ENCODE results near the gene SAP30. TPM values are rescaled to one million over a fixed set of nuclear protein-coding genes. Genes with fewer than 3 reads are reported as not detected.

Gene SAP30, protein sequence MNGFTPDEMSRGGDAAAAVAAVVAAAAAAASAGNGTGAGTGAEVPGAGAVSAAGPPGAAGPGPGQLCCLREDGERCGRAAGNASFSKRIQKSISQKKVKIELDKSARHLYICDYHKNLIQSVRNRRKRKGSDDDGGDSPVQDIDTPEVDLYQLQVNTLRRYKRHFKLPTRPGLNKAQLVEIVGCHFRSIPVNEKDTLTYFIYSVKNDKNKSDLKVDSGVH
- polyA plus RNA-seq (2013, experiment 1 of 2): 15.0 TPM
- polyA plus RNA-seq (2013, experiment 2 of 2): 19.6 TPM

DNA sequence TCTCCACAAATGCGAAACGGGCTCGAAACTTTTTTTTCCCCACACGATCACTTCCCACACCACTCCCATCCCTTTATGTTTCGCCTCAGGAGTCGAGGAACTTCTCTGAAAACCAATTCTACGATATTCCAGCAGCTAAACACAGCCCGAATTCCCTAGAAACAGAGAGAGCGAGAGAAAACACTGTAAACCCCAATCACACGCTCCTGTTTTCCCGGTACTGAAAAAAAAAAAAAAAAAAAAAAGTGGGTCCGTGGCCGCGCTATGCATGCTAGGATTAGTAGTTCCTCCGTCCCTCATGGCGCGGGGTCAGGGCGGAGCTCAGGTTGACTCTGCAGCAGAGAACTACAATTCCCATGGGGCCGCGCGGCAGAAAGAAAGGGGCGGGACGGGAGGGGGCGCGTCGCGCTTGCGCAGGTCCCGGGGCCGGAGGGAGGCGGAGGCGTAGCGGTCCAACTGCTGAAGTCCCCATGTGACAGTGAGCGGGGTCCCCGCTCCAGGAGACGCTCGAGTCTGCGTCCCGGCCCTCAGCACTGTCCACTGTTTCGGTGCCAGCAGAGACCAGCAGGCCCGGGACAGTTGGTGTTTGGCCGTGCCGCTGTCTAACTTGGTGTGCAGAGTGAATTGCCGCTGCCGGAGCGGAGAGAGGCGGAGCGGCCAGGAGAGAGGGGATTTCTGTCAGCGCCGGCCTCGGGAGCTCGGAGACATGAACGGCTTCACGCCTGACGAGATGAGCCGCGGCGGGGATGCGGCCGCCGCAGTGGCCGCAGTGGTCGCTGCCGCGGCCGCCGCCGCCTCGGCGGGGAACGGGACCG is at the start of gene SAP30:
SAP30 (plus strand) TSS at position 478 of the 815 bp plus-strand sequence; CDS start at position 707, 229 bp downstream.
- H3K4me3 ChIP-seq (ENCODE audit: extremely low read depth, insufficient read depth, low read length, poor library complexity, severe bottlenecking): peak within 1 kb of the TSS; percentile 77
- peak within 1 kb of the TSS; percentile 84 for H3K27ac ChIP-seq (ENCODE audit: low read depth, low read length, severe bottlenecking)
- 1% methylated on average over 53 to 57 of the region's 72 CpGs for WGBS, 2 experiments (ENCODE audit: insufficient coverage in 2 of 2)
- peaks cover 4% of the 10 kb centered on the region for H3K4me1 ChIP-seq (ENCODE audit: control insufficient read depth, insufficient read depth, low read length, poor library complexity, severe bottlenecking)
- H3K36me3 ChIP-seq (ENCODE audit: control insufficient read depth, insufficient read depth, low read length): peaks cover 4% of the 10 kb centered on the region
- no peaks in the 10 kb centered on the region for H3K9me3 ChIP-seq (ENCODE audit: control insufficient read depth, low read length)

- Histone ChIP-seq H3K4me1 (ENCODE audit: control insufficient read depth, insufficient read depth, low read length, poor library complexity, severe bottlenecking) (no peaks in the 10 kb centered on the region), H3K36me3 (ENCODE audit: control insufficient read depth, insufficient read depth, low read length) (peaks cover 48% of the 10 kb centered on the region), H3K9me3 (ENCODE audit: control insufficient read depth, low read length) (no peaks in the 10 kb centered on the region), H3K27ac (ENCODE audit: low read depth, low read length, severe bottlenecking) (no peak overlapping the region), H3K4me3 (ENCODE audit: extremely low read depth, insufficient read depth, low read length, poor library complexity, severe bottlenecking) (no peak overlapping the region)
- 97 to 100% methylated on average over 3 of the region's 5 CpGs for WGBS, 2 experiments (ENCODE audit: insufficient coverage in 2 of 2)
Observed at GRCh38 chr4:173325007-173325736, 45.6 kb upstream of the SAP30 start.

GRCh38 chr4:173328236-173328901 is 42.4 kb upstream of the SAP30 start:
- Histone ChIP-seq H3K27ac (ENCODE audit: low read depth, low read length, severe bottlenecking) (no peak overlapping the region), H3K4me3 (ENCODE audit: extremely low read depth, insufficient read depth, low read length, poor library complexity, severe bottlenecking) (no peak overlapping the region), H3K9me3 (ENCODE audit: control insufficient read depth, low read length) (no peaks in the 10 kb centered on the region), H3K4me1 (ENCODE audit: control insufficient read depth, insufficient read depth, low read length, poor library complexity, severe bottlenecking) (no peaks in the 10 kb centered on the region), H3K36me3 (ENCODE audit: control insufficient read depth, insufficient read depth, low read length) (peaks cover 56% of the 10 kb centered on the region)
- WGBS, 2 experiments (ENCODE audit: insufficient coverage in 2 of 2): 97 to 100% methylated on average over 3 of the region's 5 CpGs

DNA sequence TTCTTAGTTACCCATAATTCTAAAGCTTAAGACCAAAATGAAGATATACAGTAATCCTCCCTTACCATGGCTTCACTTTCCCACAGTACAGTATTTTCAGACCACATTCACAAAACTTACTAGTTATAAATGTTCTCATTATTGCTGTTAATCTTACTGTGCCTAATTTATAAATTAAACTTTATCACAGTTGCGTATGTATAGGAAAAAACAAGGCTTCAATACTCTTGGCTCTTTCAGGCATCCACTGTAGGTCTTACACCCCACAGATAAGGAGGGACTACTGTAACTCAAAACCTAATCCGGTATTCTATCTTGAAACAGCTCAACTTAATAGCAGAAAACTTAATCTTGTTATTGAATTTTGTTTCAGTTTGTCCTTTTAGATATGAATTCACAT is 40.2 kb upstream of the SAP30 start:
- Histone ChIP-seq H3K4me3 (ENCODE audit: extremely low read depth, insufficient read depth, low read length, poor library complexity, severe bottlenecking) (no peak overlapping the region), H3K27ac (ENCODE audit: low read depth, low read length, severe bottlenecking) (no peak overlapping the region), H3K36me3 (ENCODE audit: control insufficient read depth, insufficient read depth, low read length) (peaks cover 53% of the 10 kb centered on the region), H3K9me3 (ENCODE audit: control insufficient read depth, low read length) (no peaks in the 10 kb centered on the region), H3K4me1 (ENCODE audit: control insufficient read depth, insufficient read depth, low read length, poor library complexity, severe bottlenecking) (no peaks in the 10 kb centered on the region)
- no CpG with 5 or more reads among the region's 2 CpGs for WGBS, 2 experiments (ENCODE audit: insufficient coverage in 2 of 2)

GRCh38 chr4:173332021-173332487 is 38.7 kb upstream of the SAP30 start:
- no peaks in the 10 kb centered on the region for H3K9me3 ChIP-seq (ENCODE audit: control insufficient read depth, low read length)
- H3K4me1 ChIP-seq (ENCODE audit: control insufficient read depth, insufficient read depth, low read length, poor library complexity, severe bottlenecking): peaks cover 5% of the 10 kb centered on the region
- H3K4me3 ChIP-seq (ENCODE audit: extremely low read depth, insufficient read depth, low read length, poor library complexity, severe bottlenecking): peak overlapping the region; percentile 98
- H3K36me3 ChIP-seq (ENCODE audit: control insufficient read depth, insufficient read depth, low read length): peaks cover 49% of the 10 kb centered on the region
- H3K27ac ChIP-seq (ENCODE audit: low read depth, low read length, severe bottlenecking): no peak overlapping the region
- 95% methylated on average over 5 to 6 of the region's 6 CpGs for WGBS, 2 experiments (ENCODE audit: insufficient coverage in 2 of 2)

DNA sequence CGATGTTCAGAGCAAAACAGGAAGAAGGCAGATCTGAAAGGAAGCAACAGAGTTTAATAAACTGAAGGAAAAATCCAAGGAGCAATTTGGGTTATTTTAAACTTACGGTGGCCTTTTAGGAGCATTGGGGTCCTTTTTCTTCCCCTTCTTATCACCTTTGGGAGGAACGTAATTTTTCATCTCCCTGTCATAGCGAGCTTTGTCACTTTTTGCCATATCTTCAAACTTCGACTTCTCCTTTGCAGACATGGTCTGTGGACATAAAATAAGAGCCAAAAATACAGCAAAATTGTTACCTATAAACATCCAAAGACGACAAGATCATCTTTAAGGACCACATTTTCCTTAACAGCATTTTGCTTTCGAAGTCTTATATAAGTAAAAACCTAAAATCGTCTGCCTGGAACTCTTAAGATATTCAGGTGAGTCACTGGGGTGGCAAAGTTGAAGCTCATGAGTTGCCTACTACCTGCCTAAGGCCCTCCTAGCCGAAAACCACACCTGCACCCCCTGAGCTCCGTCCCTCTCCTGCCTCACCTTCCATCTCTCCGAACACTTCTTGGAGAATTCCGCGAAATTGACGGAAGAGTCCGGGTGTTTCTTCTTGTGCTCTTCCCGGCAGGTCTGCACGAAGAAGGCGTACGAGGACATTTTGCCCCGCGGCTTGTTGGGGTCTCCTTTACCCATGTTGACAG is 37.6 kb upstream of the SAP30 start:
- H3K4me3 ChIP-seq (ENCODE audit: extremely low read depth, insufficient read depth, low read length, poor library complexity, severe bottlenecking): peak overlapping the region; percentile 98
- H3K4me1 ChIP-seq (ENCODE audit: control insufficient read depth, insufficient read depth, low read length, poor library complexity, severe bottlenecking): peaks cover 5% of the 10 kb centered on the region
- no peaks in the 10 kb centered on the region for H3K9me3 ChIP-seq (ENCODE audit: control insufficient read depth, low read length)
- WGBS, 2 experiments (ENCODE audit: insufficient coverage in 2 of 2): 13 to 20% methylated on average over 14 to 17 of the region's 21 CpGs
- H3K27ac ChIP-seq (ENCODE audit: low read depth, low read length, severe bottlenecking): peak overlapping the region; percentile 99
- H3K36me3 ChIP-seq (ENCODE audit: control insufficient read depth, insufficient read depth, low read length): peaks cover 41% of the 10 kb centered on the region

- Histone ChIP-seq H3K4me3 (ENCODE audit: extremely low read depth, insufficient read depth, low read length, poor library complexity, severe bottlenecking) (peak overlapping the region; percentile 98), H3K36me3 (ENCODE audit: control insufficient read depth, insufficient read depth, low read length) (peaks cover 36% of the 10 kb centered on the region), H3K4me1 (ENCODE audit: control insufficient read depth, insufficient read depth, low read length, poor library complexity, severe bottlenecking) (peaks cover 5% of the 10 kb centered on the region), H3K27ac (ENCODE audit: low read depth, low read length, severe bottlenecking) (peak overlapping the region; percentile 99), H3K9me3 (ENCODE audit: control insufficient read depth, low read length) (no peaks in the 10 kb centered on the region)
- 0% methylated on average over 14 to 30 of the region's 53 CpGs for WGBS, 2 experiments (ENCODE audit: insufficient coverage in 2 of 2)
Observed at GRCh38 chr4:173333658-173334084, 37.1 kb upstream of the SAP30 start.

DNA sequence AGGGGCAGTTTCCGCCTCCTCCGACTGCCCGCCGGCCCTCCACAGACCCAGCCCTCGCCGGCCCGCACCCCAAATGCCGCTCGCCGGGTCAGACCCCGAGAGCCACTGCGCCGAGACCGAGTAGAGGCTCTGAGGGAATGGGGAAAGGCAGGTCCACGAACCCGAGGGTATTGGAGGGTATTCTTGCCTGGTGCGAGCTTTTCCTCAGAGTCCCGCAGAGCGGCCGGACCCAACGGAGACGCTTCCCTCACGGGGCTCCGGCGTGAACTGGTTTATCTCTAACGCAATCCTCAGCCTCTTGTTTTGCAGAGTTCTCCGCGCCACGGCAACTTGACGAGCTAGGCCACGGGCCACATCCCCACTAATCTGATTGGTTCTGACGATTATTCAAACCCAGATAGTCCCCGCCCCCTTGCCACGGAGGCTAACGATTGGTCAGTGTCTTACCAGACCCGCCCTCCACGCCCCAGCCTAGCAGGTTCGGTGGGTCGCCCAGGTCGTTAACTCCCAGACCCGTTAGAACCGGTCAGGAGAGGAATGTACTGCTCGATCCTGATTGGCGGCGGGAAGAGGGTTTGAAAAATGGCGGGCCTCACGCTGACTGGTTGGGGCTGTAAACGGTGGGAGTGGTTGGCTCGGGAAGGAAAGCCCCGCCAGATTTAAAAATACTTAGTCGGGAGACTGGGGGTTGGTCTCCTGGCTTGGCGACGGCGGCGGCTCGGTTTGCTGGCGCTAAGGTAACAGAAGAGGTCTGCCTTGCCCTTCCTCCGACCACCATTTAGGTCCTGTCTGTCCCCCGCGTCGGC is 36.5 kb upstream of the SAP30 start, which contains the start of gene HMGB2:
HMGB2 (minus strand) TSS at position 274 of the 806 bp plus-strand sequence. CDS start 709 bp downstream, outside the sequence.
- Histone ChIP-seq H3K4me3 (ENCODE audit: extremely low read depth, insufficient read depth, low read length, poor library complexity, severe bottlenecking) (peak within 1 kb of the TSS; percentile 98), H3K9me3 (ENCODE audit: control insufficient read depth, low read length) (no peaks in the 10 kb centered on the region), H3K27ac (ENCODE audit: low read depth, low read length, severe bottlenecking) (peak within 1 kb of the TSS; percentile 99), H3K36me3 (ENCODE audit: control insufficient read depth, insufficient read depth, low read length) (peaks cover 32% of the 10 kb centered on the region), H3K4me1 (ENCODE audit: control insufficient read depth, insufficient read depth, low read length, poor library complexity, severe bottlenecking) (peaks cover 5% of the 10 kb centered on the region)
- WGBS, 2 experiments (ENCODE audit: insufficient coverage in 2 of 2): 0% methylated on average over 34 to 45 of the region's 61 CpGs
